Measurements from ENCODE around the gene KIFC3. TPM values are rescaled to one million over a fixed set of nuclear protein-coding genes. Genes with fewer than 3 reads are reported as not detected.
"Not testable (repeated sequence)": the region's sequence is repeated elsewhere in the genome, so short reads cannot be mapped to it uniquely, and the experiment has no call there.

Gene KIFC3, protein sequence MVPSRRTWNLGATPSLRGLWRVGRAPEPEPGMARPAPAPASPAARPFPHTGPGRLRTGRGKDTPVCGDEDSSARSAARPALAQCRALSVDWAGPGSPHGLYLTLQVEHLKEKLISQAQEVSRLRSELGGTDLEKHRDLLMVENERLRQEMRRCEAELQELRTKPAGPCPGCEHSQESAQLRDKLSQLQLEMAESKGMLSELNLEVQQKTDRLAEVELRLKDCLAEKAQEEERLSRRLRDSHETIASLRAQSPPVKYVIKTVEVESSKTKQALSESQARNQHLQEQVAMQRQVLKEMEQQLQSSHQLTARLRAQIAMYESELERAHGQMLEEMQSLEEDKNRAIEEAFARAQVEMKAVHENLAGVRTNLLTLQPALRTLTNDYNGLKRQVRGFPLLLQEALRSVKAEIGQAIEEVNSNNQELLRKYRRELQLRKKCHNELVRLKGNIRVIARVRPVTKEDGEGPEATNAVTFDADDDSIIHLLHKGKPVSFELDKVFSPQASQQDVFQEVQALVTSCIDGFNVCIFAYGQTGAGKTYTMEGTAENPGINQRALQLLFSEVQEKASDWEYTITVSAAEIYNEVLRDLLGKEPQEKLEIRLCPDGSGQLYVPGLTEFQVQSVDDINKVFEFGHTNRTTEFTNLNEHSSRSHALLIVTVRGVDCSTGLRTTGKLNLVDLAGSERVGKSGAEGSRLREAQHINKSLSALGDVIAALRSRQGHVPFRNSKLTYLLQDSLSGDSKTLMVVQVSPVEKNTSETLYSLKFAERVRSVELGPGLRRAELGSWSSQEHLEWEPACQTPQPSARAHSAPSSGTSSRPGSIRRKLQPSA
- total RNA-seq: 10 to 100 TPM; 28.2 to 76.8 (median 46.6) TPM

DNA sequence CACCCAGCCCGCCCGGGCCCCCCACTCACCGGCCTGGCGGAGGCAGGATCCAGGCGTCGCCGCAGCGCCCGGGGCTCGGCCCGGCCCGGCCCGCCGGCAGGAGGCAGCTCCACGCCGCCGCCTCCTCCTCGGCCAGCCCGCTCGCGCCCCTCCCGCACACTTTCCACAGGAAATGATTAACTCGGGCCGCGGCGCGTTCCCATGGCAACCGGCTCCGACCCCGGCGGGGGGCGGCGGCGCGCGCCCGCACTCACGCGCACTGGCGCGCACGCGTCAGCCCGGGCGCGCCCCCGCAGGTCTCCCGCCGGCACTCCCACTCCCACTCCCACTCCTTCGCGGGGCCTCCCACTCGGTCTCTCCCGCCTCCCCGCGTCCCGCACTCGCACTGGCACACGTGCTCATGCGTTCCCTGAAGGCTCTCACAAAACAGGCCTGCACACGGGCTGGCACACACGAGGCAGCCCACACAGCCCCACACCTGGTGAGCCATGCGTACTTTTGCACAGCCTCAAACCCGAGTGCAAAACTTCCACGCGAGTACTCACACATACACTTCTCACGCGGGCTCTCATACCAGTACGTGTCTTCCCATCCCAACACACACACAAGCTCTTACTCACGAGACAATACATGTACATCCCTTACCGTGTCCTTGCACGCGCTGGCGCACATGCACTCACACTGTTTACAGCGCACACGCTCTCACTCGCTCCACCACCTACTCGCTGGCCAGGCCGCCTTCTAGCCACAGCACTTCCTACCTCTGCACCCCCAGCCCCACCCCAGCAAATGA is at the start of gene KIFC3:
Gene KIFC3 (minus strand): TSS at position 151 of the 793 bp plus-strand sequence. CDS start 4,248 bp downstream, outside the sequence.
- intact Hi-C loops (cut with DNase I): loop anchor here (5.0 kb wide), 2 partner anchors 60 to 200 kb away; partner anchors contain the start of genes USB1 and ZNF319
- 24% methylated on average over 27 of the region's 78 CpGs for WGBS
- Histone ChIP-seq H3K27me3 (no peaks in the 10 kb centered on the region), H3K4me3 (peak within 1 kb of the TSS; percentile 70 to 80 (median 73)), H3K9me3 (no peaks in the 10 kb centered on the region), H3K36me3 (peaks cover 0 to 9% (median 6%) of the 10 kb centered on the region in 4 donors), H3K27ac (replicated peaks in 1 of 4) (peak within 1 kb of the TSS; percentile 83 to 90 (median 88)), H3K4me1 (peaks cover 59 to 72% (median 68%) of the 10 kb centered on the region in 4 donors)
- no peak for DNase-seq (ENCODE audit: extremely low spot score)
- peak in 1 of 2 donors; percentile 6 for TF ChIP-seq POLR2AphosphoS5 (IDR thresholded peaks at IDR 0.05)
- TF ChIP-seq, protein P1, sequence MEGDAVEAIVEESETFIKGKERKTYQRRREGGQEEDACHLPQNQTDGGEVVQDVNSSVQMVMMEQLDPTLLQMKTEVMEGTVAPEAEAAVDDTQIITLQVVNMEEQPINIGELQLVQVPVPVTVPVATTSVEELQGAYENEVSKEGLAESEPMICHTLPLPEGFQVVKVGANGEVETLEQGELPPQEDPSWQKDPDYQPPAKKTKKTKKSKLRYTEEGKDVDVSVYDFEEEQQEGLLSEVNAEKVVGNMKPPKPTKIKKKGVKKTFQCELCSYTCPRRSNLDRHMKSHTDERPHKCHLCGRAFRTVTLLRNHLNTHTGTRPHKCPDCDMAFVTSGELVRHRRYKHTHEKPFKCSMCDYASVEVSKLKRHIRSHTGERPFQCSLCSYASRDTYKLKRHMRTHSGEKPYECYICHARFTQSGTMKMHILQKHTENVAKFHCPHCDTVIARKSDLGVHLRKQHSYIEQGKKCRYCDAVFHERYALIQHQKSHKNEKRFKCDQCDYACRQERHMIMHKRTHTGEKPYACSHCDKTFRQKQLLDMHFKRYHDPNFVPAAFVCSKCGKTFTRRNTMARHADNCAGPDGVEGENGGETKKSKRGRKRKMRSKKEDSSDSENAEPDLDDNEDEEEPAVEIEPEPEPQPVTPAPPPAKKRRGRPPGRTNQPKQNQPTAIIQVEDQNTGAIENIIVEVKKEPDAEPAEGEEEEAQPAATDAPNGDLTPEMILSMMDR (IDR thresholded peaks at IDR 0.05): peak in 2 of 3 experiments; percentile 28 to 43
- no peak for TF ChIP-seq POLR2A (IDR thresholded peaks at IDR 0.05; ENCODE audit: low read depth)
- no peak for TF ChIP-seq EP300 (IDR thresholded peaks at IDR 0.05)

DNA sequence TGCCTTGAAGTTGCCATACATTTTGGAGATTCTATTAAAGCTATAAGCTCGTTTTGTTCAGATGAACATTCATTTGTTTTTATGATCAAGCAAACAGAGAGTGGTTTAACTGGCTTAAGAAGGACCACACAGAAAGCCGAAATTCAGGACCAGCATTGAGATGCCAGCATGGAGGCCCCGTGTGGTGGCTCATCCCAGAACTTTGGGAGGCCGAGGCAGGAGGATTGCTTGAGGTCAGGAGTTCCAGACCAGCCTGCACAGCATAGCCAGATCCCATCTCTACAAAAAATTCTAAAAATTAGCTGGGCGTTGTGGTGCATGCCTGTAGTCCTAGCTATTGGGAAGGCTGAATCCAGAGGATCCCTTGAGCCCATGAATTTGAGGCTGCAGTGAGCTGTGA is 45.9 kb upstream of the KIFC3 start:
- no peaks in the 10 kb centered on the region for H3K9me3 ChIP-seq
- 82% methylated on average over 5 of the region's 5 CpGs for WGBS
- no peaks in the 10 kb centered on the region for H3K27me3 ChIP-seq
- no peaks in the 10 kb centered on the region for H3K4me1 ChIP-seq
- TF ChIP-seq POLR2A (IDR thresholded peaks at IDR 0.05; ENCODE audit: low read depth) (no peak), POLR2AphosphoS5 (IDR thresholded peaks at IDR 0.05) (no peak)
- TF ChIP-seq, protein P1 (IDR thresholded peaks at IDR 0.05): no peak
- intact Hi-C loops (cut with DNase I): no loop called here
- H3K4me3 ChIP-seq: no peak overlapping the region
- H3K36me3 ChIP-seq: no peaks in the 10 kb centered on the region
- no peak overlapping the region for H3K27ac ChIP-seq (replicated peaks in 1 of 4)
- DNase-seq (ENCODE audit: extremely low spot score): no peak

DNA sequence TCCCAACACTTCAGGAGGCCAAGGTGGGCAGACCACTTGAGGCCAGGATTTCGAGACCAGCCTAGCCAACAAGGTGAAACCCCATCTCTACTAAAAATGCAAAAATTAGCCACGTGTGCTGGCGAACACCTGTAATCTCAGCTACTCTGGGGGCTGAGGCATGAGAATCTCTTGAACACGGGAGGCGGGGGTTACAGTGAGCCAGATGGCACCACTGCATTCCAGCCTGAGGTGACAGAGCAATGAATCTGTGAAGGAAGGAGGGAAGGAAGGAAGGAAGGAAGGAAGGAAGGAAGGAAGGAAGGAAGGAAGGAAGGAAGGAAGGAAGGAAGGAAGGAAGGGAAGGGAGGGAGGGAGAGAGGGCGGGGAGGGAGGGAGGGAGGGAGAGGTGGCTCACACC is 44.6 kb upstream of the KIFC3 start:
- H3K27me3 ChIP-seq; DNase-seq (ENCODE audit: extremely low spot score); H3K36me3 ChIP-seq; H3K9me3 ChIP-seq; H3K4me1 ChIP-seq; H3K4me3 ChIP-seq; H3K27ac ChIP-seq (replicated peaks in 1 of 4); intact Hi-C loops (cut with DNase I): not testable (repeated sequence)
- WGBS: 88% methylated on average over 6 of the region's 6 CpGs

DNA sequence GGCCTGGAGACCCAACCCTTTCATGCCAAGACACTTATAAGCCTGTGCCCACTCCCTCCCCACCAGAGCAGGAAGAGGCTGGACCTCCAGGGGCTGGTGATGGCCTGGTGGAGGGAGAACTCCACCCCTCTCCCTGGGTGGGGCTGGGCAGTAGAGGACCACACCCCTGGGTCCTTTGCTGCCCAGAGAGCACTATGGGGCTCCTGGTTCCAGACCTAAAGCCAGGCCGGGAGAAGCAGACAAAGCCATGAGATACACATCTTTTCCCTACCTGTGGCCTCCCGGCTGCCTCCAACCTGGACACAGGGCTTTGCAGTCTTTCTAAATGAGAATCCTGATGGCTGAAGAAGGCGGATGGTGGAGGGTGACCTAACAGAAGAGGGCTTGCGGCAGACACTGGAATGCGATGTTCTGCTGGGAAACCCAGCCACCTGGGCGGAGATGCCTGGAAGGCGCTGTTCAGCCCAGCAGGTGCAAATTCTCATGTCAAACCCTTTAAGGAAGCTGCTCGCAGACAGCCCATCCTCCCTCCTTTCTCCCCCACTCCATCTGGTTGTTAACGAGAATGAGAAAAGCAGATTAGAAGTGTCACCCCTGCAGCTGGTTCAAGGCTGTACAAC is 43.9 kb upstream of the KIFC3 start:
- no peak for TF ChIP-seq POLR2A (IDR thresholded peaks at IDR 0.05; ENCODE audit: low read depth)
- TF ChIP-seq POLR2AphosphoS5 (IDR thresholded peaks at IDR 0.05): no peak
- DNase-seq (ENCODE audit: extremely low spot score): no peak
- Histone ChIP-seq H3K4me3 (no peak overlapping the region), H3K27me3 (no peaks in the 10 kb centered on the region), H3K36me3 (no peaks in the 10 kb centered on the region), H3K4me1 (no peaks in the 10 kb centered on the region), H3K9me3 (no peaks in the 10 kb centered on the region), H3K27ac (replicated peaks in 1 of 4) (no peak overlapping the region)
- 70% methylated on average over 3 of the region's 9 CpGs for WGBS
- intact Hi-C loops (cut with DNase I): no loop called here

DNA sequence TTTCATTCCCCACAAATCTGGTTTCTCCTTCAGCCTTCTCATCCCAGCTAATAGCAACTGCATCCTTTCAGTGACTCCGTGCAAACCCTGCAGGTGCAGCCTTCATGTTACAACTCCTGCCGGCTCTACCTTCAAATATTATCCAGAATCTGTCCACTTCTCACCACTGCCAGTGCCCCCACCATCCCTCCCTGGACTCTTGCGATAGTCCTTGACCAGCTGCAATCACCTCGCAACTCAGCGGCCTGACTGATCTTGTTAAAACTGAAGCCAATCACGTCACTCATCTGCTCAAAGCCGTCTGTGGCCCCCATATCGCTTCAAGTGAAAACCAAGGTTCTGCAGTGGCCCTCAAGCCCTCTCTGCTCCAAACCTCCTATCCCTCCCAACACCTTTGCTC is 42.8 kb upstream of the KIFC3 start:
- no peak for DNase-seq (ENCODE audit: extremely low spot score)
- H3K36me3 ChIP-seq: no peaks in the 10 kb centered on the region
- H3K27ac ChIP-seq (replicated peaks in 1 of 4): no peak overlapping the region
- H3K4me1 ChIP-seq: no peaks in the 10 kb centered on the region
- 85% methylated on average over 8 of the region's 8 CpGs for WGBS
- intact Hi-C loops (cut with DNase I): no loop called here
- no peaks in the 10 kb centered on the region for H3K9me3 ChIP-seq
- TF ChIP-seq POLR2AphosphoS5 (IDR thresholded peaks at IDR 0.05) (no peak), EP300 (IDR thresholded peaks at IDR 0.05) (no peak)
- TF ChIP-seq, protein P1 (IDR thresholded peaks at IDR 0.05): no peak
- H3K4me3 ChIP-seq: no peak overlapping the region
- no peaks in the 10 kb centered on the region for H3K27me3 ChIP-seq
